Stimulated activated CD4-positive, alpha-beta T cell treated with anti-CD3 and anti-CD28 coated beads, Interleukin-1b, Interleukin-23, amount 100 ng/mL, for 24 hours (primary cell): ENCODE data around the gene CKS1B.

ENCODE experiments used
- DNase-seq, 4 experiments: peaks; one replicate each; pipeline ENCODE4 v3.0.0-alpha.2; 2020; ENCODE audit warnings: low read depth in 4 of 4, low spot score in 1 of 4

Gene CKS1B

GRCh38 chr1:154945160-154945961 lies 29.1 kb upstream of the CKS1B start:
- no peak for DNase-seq

DNA sequence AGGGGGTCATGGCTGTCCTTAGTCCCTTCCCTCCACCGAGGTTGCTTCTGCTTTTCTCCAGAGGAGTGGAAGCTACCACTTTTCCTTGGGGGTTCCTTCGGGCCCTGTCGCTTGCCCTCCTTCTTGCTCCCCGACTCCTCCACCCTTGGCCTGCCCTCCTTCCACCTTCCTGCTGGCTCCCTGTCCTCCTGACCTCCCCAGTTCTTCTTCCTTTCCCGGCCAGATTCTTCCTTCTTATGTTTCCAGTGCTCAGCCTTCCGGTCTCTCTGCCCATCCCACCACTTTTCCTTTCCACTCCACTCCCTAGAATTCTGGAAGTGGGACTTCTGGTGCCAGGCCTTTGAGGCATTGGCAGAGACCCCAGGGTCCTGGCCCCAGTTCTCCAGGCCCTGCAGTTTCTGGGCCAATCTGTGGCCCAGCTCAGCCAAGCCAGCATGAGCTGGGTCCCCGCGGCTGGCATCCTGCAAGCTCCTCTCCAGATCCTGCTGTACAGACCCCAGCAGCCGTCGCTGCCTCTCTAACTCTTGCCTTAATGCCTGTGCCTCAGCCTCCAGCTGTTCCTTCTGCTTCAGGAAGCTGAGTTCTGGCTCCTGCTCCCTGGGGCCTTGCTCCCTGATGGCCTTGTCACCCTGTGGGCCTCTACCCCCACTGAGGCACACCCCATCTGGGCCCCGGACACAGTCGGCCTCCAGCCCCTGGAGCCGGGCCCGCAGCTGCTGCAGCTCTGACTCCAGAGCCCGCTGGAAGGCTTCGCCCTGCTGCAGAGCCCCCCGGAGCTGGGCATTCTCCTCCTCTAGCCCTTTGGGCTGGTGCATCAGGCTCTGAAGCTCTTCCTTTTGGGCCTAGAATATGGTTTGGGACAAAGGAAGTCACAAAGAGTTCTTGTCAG lies 28.3 kb upstream of the CKS1B start:
- no peak for DNase-seq

DNA sequence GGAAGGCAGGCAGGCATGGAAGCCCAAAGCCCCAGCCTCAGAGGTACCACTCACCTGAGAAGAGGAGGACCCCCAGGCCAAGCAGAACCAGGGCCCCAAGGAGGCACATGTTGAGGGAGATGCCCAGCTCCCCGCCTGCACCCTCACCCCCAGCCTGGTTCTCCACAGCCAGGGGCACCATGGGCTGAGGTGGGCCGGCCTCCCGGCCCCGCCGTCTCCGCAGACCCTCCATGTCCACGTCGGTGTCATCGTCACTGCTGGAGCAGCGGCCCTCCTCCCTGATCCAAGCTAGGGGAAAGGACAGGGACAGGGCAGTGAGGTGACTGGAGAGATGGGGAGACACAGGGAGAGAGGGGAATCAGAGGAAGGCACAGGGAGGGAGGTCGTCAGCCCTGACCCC lies 26.4 kb upstream of the CKS1B start:
- DNase-seq, result no peak

DNA sequence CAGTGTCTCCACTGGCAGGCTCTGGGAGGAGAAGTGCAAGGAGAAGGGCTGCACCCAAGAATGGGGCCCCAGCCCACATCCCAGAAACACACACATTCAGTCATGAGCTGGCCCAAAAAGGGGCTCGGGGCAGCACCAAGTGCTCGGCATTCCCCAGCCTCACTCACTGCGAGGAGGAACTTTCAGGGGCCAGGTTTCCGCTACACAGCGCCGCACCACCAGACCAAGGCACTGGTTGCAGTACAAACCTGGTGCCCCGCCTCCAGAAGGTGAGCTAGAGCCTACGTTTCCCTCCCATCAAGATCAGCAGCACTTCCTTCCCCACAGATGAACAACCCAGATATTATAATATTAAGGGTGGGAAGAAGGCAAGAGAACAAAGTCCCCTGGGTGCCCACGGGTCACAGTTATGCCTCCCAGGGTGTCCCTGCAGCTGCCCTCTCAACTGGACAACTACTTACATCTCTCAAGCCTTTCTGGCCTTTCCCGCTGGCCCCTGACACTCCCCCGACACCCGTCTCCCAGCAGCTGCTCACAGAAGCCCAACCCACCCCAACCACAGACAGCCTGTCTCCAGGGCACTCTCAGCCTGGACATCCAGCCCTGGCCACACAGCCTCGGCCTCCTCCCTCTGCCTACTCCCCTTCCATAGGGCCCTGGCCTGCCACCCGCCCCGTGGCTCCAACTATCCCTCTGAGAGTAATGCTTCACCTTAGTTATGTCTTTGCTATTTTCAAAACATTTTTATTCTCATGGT lies 22.4 kb upstream of the CKS1B start:
- peak in 2 of 4 experiments; percentile 48 to 57 for DNase-seq

DNA sequence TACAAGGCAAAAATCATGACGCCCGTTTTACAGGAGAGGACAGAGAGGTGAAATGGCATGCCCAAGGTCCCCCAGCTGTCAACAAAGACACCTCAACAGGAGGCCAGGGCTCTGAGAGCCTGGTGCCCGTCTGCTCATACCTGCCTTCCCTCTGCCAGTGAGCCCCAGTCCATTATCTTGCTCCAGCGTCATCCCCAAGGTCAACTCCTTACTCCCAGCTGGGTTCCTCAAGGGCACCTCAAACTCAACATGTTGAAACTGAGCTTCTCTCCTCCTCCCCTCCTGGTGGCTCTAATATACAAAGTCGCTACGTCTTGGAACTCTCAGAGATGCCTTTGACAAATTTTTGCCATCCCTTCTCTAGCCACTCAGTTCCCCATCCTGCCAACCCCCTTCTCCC lies 21.8 kb upstream of the CKS1B start:
- no peak for DNase-seq

DNA sequence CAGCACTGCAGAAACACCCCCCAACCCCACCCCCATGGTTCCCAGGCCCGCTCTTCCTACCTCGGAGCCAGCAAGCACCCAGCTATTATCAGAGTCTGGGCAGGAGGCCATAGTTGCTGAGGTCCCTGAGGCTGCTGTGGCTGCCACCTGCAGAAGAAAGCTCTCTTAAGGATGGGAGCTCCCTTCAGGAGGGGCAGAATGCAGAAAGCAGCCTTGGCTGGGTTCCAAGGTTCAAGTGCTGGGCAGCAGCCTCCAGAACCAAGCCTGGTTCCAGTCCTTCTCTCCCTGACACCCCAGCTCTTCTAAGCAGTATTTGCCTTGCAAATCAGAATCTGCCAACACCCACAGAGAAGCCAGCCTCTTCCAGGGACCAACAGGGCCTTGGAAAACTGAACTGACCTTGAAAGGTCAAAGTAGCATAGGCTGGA lies 20.9 kb upstream of the CKS1B start:
- DNase-seq, result no peak

DNA sequence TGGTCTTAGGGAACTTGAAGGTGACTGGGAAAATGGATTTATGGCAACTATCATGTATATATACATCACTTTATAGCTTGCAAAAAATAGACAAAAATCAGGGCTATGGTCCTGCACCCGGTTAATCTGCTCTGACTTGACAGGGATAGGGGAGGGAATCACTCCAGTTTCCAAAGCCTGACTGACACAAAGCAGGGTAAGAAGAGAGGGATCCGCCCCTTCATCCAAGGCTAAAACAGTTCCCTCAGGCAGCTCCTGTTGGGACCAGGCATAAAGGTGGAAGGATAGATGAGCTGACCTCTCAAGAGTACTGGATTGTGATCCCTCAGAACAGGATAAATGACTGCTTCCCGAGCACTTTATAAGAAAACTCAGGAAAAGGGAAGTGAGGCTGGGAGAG lies 19.9 kb upstream of the CKS1B start:
- no peak for DNase-seq

DNA sequence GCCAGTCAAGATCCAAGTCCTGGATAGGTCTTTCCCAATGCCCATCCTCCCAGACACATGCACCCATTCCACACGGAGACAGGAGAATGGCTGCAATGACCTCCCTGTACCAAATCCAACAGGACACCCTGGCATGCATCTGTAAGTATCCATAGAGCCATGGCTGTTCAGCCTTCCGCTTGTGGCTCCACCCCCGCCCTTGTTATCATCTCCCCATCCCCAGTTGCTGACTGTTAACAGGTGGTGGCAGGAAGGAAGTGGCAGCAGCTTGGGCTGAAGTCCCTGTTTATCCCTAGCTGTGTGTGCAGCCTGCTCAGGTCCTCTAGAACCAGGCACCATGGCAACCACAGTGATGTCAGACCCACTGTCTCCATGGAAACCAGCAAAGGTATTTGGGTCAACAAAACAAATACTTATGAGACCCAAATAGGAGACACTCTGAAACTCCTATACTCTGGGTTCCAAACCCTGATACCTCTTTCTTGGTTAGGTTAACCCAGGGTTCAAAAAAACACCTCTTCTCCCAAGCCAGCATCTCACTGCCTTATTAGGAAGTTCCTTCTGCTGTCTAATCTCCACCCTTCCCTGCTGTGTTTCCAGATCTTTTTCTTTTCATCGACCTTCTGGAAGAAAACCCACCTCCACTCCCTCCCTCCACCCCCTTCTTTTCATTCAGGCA lies 19.3 kb upstream of the CKS1B start:
- peak in 2 of 4 experiments; percentile 58 to 60 for DNase-seq

GRCh38 chr1:154955718-154956543 lies 18.6 kb upstream of the CKS1B start, which contains the start of gene PBXIP1:
TSS of gene PBXIP1 (minus strand) at chr1:154956099. CDS start at chr1:154953721, 2,378 bp downstream.
- peak in 3 of 4 experiments; percentile 49 to 69 (median 52) for DNase-seq

- DNase-seq, result no peak
These were observed 17.9 kb upstream of the CKS1B start for GRCh38 chr1:154956544-154956941.

DNA sequence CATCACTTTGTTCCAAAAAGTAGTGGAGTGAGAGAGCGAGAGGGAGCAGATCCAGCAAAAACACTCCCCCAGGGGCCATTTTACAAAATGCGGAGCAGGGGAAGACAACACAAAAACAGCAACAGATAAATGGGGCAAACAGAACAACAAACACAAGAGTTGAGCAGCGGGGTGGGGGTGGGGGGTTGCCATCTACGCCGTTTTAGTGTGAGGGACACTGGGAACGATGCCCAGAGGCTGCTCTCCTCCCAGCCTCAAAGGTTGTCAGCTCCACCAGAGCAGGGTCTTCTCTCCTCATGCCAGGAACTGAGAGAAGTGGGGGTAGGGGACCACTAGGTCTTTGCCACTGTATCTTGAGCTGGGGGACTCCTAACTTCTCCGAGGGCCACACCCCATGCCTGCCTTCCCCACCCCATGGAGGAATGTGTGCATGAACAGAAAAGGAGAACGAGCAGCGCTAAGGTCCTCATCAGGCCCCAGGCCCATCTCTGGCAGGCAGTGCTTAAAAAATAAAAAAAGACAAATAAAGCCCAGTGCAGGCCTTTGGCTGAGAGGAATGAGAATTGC lies 17.3 kb upstream of the CKS1B start:
- DNase-seq, result no peak

DNA sequence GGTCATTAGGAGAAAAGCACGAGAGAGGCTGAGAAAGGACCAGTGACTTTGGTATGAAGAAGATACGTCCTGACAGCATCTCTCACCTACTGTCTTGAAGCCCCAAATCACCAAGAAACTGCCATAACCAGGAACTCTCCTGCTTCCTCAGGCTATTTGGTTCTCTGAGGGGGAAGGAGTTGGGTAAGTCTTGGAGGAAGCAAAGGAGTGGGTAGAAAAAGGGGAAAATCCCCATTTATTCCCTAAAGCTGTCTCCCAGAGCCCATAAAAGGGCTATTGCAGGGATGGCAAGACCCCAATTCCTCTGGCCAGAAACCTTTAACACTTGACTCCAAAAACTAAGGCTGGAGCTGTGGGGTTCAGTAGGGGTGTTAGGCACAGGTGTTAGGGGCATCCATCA lies 16.4 kb upstream of the CKS1B start:
- no peak for DNase-seq

DNA sequence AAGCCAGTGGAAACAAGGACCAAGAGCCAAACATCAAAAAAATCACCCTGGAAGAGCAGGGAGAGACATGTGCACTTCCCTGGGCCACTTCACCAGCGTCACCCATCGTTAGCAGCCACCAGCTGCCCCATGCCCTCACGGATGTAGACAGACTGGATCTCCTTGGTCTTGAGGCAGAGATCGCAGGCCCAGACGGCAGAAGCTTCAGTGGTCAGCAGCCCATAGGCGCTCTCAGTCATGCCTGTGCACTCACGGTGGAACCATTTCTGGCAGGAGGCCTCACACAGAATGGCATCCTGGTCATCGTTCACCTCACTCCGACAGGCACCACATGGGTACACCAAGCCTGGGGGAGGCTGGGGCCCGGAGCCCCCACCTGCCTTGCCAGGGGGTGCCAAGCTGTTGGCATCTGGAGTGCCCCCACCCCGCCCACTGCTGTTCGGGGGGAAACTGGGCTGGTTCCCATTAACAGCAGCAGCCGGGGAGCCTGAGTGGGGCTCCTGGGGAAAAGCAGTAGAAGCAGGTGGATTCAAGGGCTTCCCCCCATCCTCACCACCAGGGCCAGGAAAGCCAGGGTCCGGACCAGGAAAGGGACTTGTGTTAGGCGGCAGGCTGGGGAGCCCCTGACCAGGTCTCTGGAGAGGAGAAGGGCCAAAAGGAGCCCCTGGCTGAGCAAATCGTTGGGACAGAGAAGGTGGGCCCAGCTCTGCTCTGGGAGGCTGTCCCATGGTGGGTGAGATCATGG lies 15.6 kb upstream of the CKS1B start:
- no peak for DNase-seq

DNA sequence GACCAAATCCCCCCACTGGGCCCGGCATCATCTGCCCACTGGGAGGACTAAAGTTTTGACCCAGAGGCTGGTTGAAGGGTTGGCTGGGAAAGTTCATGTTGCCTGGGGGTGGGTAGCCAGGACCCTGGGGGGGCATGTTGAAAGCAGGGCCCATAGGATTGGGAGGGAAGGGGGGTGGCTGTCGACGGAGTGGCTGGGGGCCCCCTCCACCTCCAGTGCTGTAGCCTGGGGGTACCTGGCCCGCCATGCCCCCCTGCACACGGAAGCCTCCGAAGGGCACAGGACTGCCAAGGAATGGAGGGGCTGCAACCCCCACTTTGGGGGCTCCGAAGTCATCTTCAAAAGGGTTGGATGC lies 15.1 kb upstream of the CKS1B start:
- DNase-seq, result no peak

DNA sequence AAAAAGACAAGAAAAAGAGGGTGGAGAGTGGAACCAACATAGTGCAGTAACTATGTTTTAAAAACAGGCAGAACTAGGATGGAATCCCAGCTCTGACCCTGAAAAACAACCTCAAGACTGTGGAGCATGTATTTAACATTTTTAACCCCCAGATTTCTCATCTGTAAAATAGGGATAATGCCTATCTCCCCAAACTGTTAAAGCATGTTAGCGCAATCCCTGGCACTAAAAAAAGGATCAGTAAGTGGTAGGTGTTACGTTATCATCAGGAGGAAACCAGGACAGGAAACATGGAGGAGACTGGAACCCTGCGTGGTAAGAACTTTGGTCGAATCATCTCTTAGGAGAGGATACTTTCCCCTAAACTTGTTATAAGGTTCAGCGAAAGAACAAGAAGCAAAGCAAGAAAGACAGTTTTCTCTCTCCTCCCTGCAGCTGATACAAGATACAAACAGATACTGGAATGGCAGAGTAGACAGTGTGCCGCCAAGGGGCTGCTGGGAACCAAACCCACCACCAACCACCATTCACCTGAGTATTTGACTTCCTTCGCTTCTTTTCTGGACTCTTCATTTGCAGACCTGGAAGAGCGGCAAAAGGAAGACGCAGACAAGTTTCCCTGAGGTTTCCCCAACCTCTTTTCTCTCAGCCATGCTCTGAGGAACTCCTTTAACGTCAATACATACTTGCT lies 13.9 kb upstream of the CKS1B start:
- DNase-seq, result no peak

- peak; percentile 57 to 88 (median 70) for DNase-seq
These were observed 13.0 kb upstream of the CKS1B start, which contains the start of gene PYGO2 for GRCh38 chr1:154961207-154962155. TSS of gene PYGO2 (minus strand) at chr1:154961782. CDS start at chr1:154961576, 206 bp downstream.

GRCh38 chr1:154962156-154962749 lies 12.2 kb upstream of the CKS1B start:
- DNase-seq, result no peak
